ENCODE data around the gene ITGA2.

- TF ChIP-seq EZH2 (IDR thresholded peaks at IDR 0.05; ENCODE audit: low read length, unreplicated experiment) (no peak), CTCF (conservative IDR thresholded peaks at IDR 0.05; ENCODE audit: low read depth, low read length) (no peak), EZH2phosphoT487 (IDR thresholded peaks at IDR 0.05; ENCODE audit: borderline replicate concordance, low read length) (no peak)
Measured at GRCh38 chr5:53090229-53090628, 101.1 kb downstream of the ITGA2 start.
